H9 (cell line): ENCODE measurements around the gene RPL35. TPM values are rescaled to one million over a fixed set of nuclear protein-coding genes. Genes with fewer than 3 reads are reported as not detected.

ENCODE experiments used
- DNase-seq: peaks from one replicate; pipeline ENCODE4 v3.0.0-alpha.2; 2017
- H2AFZ ChIP-seq: one replicate; pipeline ENCODE4 v1.6.1; 2013; ENCODE audit warnings: mild to moderate bottlenecking, low read length, control low read depth, moderate library complexity
- H2AK5ac ChIP-seq: 2 replicates; pipeline ENCODE4 v1.6.1; 2013; ENCODE audit warnings: low read length, control low read depth, mixed read lengths; ENCODE audit not compliant: insufficient read length
- H2BK120ac ChIP-seq: one replicate; pipeline ENCODE4 v1.6.1; 2013; ENCODE audit warnings: low read depth, mild to moderate bottlenecking, low read length, control low read depth, inconsistent platforms; ENCODE audit not compliant: poor library complexity, severe bottlenecking
- H2BK12ac ChIP-seq: 2 replicates; pipeline ENCODE4 v1.6.1; 2013; ENCODE audit warnings: low read length, control low read depth, mixed read lengths, low read depth; ENCODE audit not compliant: insufficient read length
- H2BK15ac ChIP-seq: 2 replicates; pipeline ENCODE4 v1.6.1; 2013; ENCODE audit warnings: low read depth, low read length, control low read depth
- H2BK20ac ChIP-seq: one replicate; pipeline ENCODE4 v1.6.1; 2013; ENCODE audit warnings: low read depth, mild to moderate bottlenecking, low read length, control low read depth, inconsistent platforms; ENCODE audit not compliant: poor library complexity, severe bottlenecking
- H2BK5ac ChIP-seq: 2 replicates; pipeline ENCODE4 v1.6.1; 2013; ENCODE audit warnings: low read length, control low read depth, mixed read lengths; ENCODE audit not compliant: insufficient read length
- H3K14ac ChIP-seq: 2 replicates; pipeline ENCODE4 v1.6.1; 2013; ENCODE audit warnings: low read length, control low read depth; ENCODE audit not compliant: insufficient read depth
- H3K18ac ChIP-seq: 2 replicates; pipeline ENCODE4 v1.6.1; 2013; ENCODE audit warnings: low read depth, mild to moderate bottlenecking, mixed read lengths, low read length, control low read depth; ENCODE audit not compliant: insufficient read length
- H3K23ac ChIP-seq: 2 replicates; pipeline ENCODE4 v1.6.1; 2013; ENCODE audit warnings: low read length, control low read depth, mixed read lengths, low read depth; ENCODE audit not compliant: insufficient read length
- H3K23me2 ChIP-seq: 2 replicates; pipeline ENCODE4 v1.6.1; 2013; ENCODE audit warnings: low read depth, mild to moderate bottlenecking, mixed read lengths, low read length, control low read depth; ENCODE audit not compliant: insufficient read length, poor library complexity, severe bottlenecking
- H3K27ac ChIP-seq: 2 replicates; pipeline ENCODE4 v1.5.1; 2013; ENCODE audit warnings: low read length, control low read depth, mixed read lengths, low read depth; ENCODE audit not compliant: insufficient read length
- H3K27me3 ChIP-seq: 2 replicates; pipeline ENCODE4 v1.6.1; 2013; ENCODE audit warnings: low read length, control low read depth, inconsistent platforms; ENCODE audit not compliant: insufficient read depth
- H3K4ac ChIP-seq: 2 replicates; pipeline ENCODE4 v1.6.1; 2013; ENCODE audit warnings: low read depth, mild to moderate bottlenecking, control low read depth, inconsistent platforms, low read length, moderate library complexity
- H3K4me1 ChIP-seq: 2 replicates; pipeline ENCODE4 v1.6.1; 2013; ENCODE audit warnings: low read length, control low read depth, inconsistent platforms; ENCODE audit not compliant: insufficient read depth
- H3K4me2 ChIP-seq: 2 replicates; pipeline ENCODE4 v1.6.1; 2013; ENCODE audit warnings: low read length, control low read depth, mixed read lengths; ENCODE audit not compliant: insufficient read length, insufficient read depth
- H3K56ac ChIP-seq: 2 replicates; pipeline ENCODE4 v1.6.1; 2013; ENCODE audit warnings: low read depth, mild to moderate bottlenecking, mixed read lengths, low read length, control low read depth; ENCODE audit not compliant: insufficient read length
- H3K79me1 ChIP-seq: 2 replicates; pipeline ENCODE4 v1.6.1; 2013; ENCODE audit warnings: low read depth, mild to moderate bottlenecking, moderate library complexity, low read length, control low read depth, inconsistent platforms; ENCODE audit not compliant: insufficient read depth, poor library complexity, severe bottlenecking
- H3K79me2 ChIP-seq: 2 replicates; pipeline ENCODE4 v1.6.1; 2013; ENCODE audit warnings: low read length, control low read depth, inconsistent platforms; ENCODE audit not compliant: insufficient read depth
- H3K9ac ChIP-seq: 2 replicates; pipeline ENCODE4 v1.6.1; 2013; ENCODE audit warnings: low read length, control low read depth, mixed read lengths; ENCODE audit not compliant: insufficient read length; ENCODE audit errors: extremely low read depth
- H3K9me3 ChIP-seq: one replicate; pipeline ENCODE4 v1.6.1; 2013; ENCODE audit warnings: low read depth, low read length, inconsistent platforms; ENCODE audit not compliant: control insufficient read depth
- H3T11ph ChIP-seq: one replicate; pipeline ENCODE4 v1.6.1; 2013; ENCODE audit warnings: mild to moderate bottlenecking, low read length, control low read depth, inconsistent platforms
- H4K20me1 ChIP-seq: one replicate; pipeline ENCODE4 v1.6.1; 2013; ENCODE audit not compliant: control insufficient read depth, insufficient read length, insufficient read depth
- H4K5ac ChIP-seq: 2 replicates; pipeline ENCODE4 v1.6.1; 2013; ENCODE audit warnings: low read depth, mild to moderate bottlenecking, mixed read lengths, low read length, control low read depth; ENCODE audit not compliant: insufficient read length
- H4K8ac ChIP-seq: replicated peaks from 2 replicates; pipeline ENCODE4 v1.6.1; 2013; ENCODE audit warnings: low read length, control low read depth, mixed read lengths, low read depth; ENCODE audit not compliant: insufficient read length
- H4K91ac ChIP-seq: 2 replicates; pipeline ENCODE4 v1.6.1; 2013; ENCODE audit warnings: low read depth, mild to moderate bottlenecking, moderate library complexity, mixed read lengths, low read length, control low read depth; ENCODE audit not compliant: insufficient read length
- H3K27ac Mint-ChIP-seq, 3 experiments: 2 replicates in 2 of 3; 3 replicates in 1 of 3; pipeline ENCODE4 v1.8.0; 2020 to 2021; ENCODE audit warnings: mixed read lengths in 3 of 3, mild to moderate bottlenecking in 1 of 3, moderate library complexity in 1 of 3
- H3K27me3 Mint-ChIP-seq: 2 replicates; pipeline ENCODE4 v1.8.0; 2021; ENCODE audit warnings: low read depth, mild to moderate bottlenecking, moderate library complexity, mixed read lengths
- H3K36me3 Mint-ChIP-seq, 3 experiments: 2 replicates in 2 of 3; 3 replicates in 1 of 3; pipeline ENCODE4 v1.8.0; 2020 to 2021; ENCODE audit warnings: low read depth in 3 of 3, mixed read lengths in 3 of 3; ENCODE audit not compliant: insufficient read depth in 1 of 3
- H3K4me1 Mint-ChIP-seq, 2 experiments: 2 replicates each; pipeline ENCODE4 v1.8.0; 2020; ENCODE audit warnings: mixed read lengths in 2 of 2
- H3K4me3 Mint-ChIP-seq, 2 experiments: 2 replicates in 1 of 2; 3 replicates in 1 of 2; pipeline ENCODE4 v1.8.0; 2020 to 2021; ENCODE audit warnings: mild to moderate bottlenecking in 2 of 2, mixed read lengths in 2 of 2, moderate library complexity in 1 of 2
- H3K9me3 Mint-ChIP-seq, 2 experiments: 2 replicates in 1 of 2; 3 replicates in 1 of 2; pipeline ENCODE4 v1.8.0; 2020; ENCODE audit warnings: mild to moderate bottlenecking in 2 of 2, mixed read lengths in 2 of 2, moderate library complexity in 1 of 2
- CTCF ChIP-seq: fragments of 200-600 bp; sonication (generic); conservative IDR thresholded peaks from 3 replicates; pipeline ENCODE4 v1.8.0; 2021; ENCODE audit warnings: antibody characterized with exemption, mild to moderate bottlenecking
- WGBS: extraction: QIAGEN DNeasy Blood & Tissue Kit; methylation state at CpG from one replicate; pipeline ENCODE4 v1.1.7; 2013; ENCODE audit warnings: missing lambda C conversion rate, low lambda C conversion rate, mixed read lengths; ENCODE audit not compliant: insufficient read length; ENCODE audit errors: extremely low coverage; 5-methylcytosine and 5-hydroxymethylcytosine counted together
- total RNA-seq: library from RNA; stranded (reverse); gene quantifications from 2 replicates; pipeline ENCODE4 v1.2.1, GENCODE V29; 2021

RPL35 gene
- total RNA-seq, 1 experiment from 2014 or later = 1,840 TPM

- Mint-ChIP-seq H3K4me1 (peaks cover 15 to 24% of the 10 kb centered on the region in 2 experiments), H3K4me3 (peak overlapping the region in 1 of 2 experiments; percentile 23; a peak in 2 of 5 replicates), H3K27me3 (no peaks in the 10 kb centered on the region; the same call in 1 of the 2 replicates), H3K36me3 (peaks cover 43 to 49% (median 44%) of the 10 kb centered on the region in 3 experiments), H3K9me3 (no peaks in the 10 kb centered on the region; a peak in 1 of 5 replicates), H3K27ac (peak overlapping the region; percentile 55 to 78 (median 77); a peak in 6 of 7 replicates)
- Histone ChIP-seq H3K79me2 (peaks cover 20% of the 10 kb centered on the region; the same call in 1 of the 2 replicates), H3K79me1 (peaks cover 4% of the 10 kb centered on the region), H3K9me3 (no peaks in the 10 kb centered on the region), H3K4me2 (no peak overlapping the region), H2BK5ac (no peak overlapping the region), H2AK5ac (no peak overlapping the region), H3K56ac (no peak overlapping the region), H2BK12ac (no peak overlapping the region), H4K91ac (no peak overlapping the region), H3K27me3 (no peaks in the 10 kb centered on the region), H2BK120ac (no peak overlapping the region), H3K4ac (no peak overlapping the region), H3K27ac (no peak overlapping the region), H4K8ac (no peak overlapping the region), H4K20me1 (no peaks in the 10 kb centered on the region), H2BK15ac (no peak overlapping the region), H3T11ph (no peak overlapping the region), H3K23ac (no peak overlapping the region), H2AFZ (no peak overlapping the region), H3K23me2 (peaks cover 15% of the 10 kb centered on the region), H3K18ac (no peak overlapping the region), H3K4me1 (peaks cover 5% of the 10 kb centered on the region; the same call in 1 of the 2 replicates), H4K5ac (no peak overlapping the region), H2BK20ac (no peak overlapping the region), H3K9ac (no peak overlapping the region), H3K14ac (no peak overlapping the region)
- DNase-seq = no peak
- no peak for TF ChIP-seq CTCF
- WGBS = no CpG with 5 or more reads among the region's 24 CpGs
These were observed 4.1 kb downstream of the RPL35 start for GRCh38 chr9:124857533-124858162.
